ENCODE results near the gene SLC25A34.
A peak's percentile ranks its signal among the peaks of the same experiment; 100 is the strongest.

The SLC25A34 gene

DNA sequence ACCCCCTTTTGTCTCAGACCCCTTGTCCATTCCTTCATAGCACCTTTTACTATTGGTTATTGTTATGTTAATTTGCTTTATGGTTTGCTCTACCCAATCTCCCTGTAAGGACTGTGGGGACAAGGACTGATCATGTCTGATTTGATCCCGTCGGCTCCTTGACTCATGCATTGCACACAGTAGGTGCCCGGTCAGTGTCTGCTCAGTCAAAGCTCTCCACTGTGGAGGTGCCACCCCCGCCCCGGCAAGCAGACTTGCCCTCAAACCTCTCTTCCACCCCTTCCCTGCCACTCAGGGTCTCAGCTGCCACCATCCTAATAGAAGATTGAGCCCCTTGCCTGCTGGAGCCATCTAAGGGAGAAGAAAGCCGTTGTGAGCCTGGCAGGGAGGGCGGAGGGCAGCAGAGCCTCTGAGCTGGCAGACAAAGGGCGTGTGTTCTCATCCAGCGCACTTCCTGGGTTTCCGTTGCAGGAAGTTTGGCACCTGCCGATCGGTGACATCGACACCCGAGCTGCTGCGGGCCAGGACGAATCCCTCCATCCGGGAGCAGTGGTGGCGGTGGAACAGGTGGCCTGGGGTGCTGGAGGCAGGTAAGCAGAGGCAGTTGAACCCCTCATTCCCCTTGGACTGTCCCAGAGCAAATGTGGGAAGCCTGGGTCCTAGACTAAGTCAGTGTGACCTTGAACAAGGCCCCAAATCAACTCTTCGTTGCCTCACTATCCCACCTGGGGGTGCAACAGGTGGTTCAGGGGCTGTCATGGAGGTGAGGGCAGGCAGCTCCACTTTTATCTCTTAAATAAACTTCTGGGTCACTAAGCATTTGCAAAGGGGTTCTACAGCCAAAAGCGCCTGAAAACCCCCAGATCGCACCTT, 20.3 kb downstream of the SLC25A34 start:
- no peak for DNase-seq

DNA sequence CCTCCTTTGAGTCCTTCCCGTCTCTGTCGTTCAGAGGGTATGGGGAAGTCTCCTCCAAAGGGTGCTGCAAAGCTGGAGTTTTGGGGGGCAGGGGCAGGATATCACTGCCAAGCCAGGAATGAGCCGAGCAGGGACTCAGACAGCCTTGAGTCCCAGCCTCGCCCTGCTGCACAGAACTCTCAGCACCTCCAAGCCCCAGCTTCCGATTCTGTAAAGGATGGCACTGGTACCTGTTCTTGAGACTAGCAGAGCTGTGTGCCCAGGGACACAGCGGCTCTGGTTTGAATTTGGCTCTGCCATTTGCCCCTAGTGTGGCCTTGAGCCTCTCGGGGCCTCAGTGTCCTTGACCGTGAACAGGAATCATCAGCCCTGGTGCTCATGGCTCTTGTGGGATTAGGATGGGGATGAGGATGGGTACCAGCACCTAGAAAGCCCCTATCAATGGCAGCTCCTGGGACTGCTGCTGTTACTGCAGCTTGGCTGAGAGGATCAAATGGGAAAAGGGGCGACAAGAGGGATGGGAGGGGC, 21.0 kb downstream of the SLC25A34 start:
- DNase-seq: no peak

DNA sequence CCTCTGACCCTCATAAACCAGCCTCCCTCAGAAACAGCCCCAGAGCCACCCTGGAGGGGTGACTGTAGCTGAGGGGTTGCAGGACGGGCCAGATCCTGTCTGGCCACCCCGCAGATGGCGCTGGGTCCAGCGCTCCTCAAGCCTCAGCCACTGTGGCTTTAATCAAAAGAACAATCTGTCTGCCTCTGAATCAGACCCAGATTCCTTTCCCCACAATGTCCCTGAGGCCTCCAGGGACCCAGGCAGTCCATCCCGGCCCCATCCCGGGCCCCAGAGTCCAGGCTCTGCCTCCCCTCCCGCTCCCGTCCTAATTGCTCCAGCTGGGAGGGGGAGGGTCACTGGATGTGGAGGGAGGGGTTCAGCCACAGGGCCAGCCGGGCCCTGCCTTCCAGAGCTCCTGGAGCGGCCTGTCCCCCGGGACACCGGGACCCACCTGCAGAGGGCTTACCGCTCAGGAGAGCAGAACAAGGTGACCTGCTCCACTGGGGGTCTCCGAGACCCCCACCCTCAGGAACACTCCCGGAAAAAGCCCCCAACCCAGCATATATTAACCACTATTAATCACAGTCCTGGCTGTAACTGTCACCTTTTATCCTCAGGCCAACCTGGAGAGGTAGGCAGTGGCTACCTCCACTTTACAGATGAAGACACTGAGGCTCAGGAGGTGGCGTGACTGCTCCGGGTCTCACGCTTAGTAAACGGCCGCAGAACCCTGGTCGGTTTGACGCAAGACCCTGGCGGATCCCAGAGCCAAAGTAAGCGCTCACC, 21.7 kb downstream of the SLC25A34 start:
- peak; percentile 48 for DNase-seq

DNA sequence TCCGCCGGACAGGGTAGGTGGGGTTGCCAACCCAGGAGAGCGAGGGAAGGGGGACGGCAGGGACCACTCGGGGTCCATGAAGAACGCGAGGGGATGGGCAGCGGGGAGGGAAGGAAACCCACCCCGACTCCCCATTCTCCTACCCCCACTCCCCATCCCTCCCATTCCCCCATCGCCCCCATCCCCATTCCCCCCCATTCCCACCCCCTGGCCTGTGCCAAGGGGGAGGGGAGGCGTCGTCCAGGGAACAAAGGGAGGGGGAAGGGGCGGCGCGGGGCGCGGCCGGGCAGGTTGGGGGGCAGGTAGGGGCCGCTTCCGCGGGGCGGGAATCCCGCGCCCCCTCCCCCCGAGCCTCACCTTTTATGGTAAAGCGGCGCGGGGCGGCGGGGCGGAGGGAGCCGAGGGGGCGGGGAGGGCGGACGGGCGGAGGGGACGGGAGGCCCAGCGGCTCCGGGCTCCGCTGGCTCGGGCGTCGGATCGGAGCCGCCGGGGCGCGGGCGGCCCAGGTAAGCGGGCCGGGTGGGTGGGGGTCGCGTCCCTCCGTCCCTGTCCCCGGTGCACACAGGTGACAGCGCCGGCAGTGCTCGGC, 22.4 kb downstream of the SLC25A34 start, which contains the start of gene FBLIM1:
FBLIM1 (plus strand) TSS at position 453 of the 589 bp plus-strand sequence. CDS start 6,189 bp downstream, outside the sequence.
- peak; percentile 51 for DNase-seq

DNA sequence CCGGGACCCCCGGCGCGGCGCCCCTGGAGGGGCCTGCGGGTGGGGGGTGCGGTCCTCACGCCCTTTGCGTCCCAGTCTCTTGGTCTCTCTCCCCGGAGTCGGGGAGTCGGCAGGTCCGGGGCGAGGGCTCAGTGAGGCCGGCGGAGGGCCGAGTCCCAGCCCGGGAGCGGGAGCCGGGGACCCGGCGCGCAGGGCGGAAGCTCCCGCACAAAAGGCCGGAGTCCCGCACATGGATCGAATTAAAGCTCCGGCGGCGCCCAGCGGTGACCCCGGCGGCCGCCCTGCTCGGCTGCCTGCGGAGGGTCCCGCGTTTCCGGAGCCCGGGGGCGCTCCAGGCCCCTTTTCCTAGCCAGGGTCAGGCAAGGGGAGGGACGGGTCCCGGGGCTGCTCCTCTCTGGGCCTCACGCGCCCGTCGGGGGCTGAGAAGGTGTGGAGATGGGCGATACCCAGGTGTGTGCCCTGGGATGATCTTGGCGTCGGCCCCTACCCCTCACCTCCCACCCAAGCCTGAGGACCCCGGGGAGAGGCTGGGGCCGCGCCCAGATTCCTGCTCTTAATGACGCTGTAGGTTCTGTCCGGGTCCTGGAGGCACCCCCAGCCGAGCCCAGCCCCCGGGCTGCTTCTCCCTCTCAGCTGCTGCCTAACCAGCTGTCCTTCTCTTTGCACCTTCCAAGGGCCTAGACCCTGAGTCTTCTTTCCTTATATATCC, 23.0 kb downstream of the SLC25A34 start:
- DNase-seq: peak; percentile 28

DNA sequence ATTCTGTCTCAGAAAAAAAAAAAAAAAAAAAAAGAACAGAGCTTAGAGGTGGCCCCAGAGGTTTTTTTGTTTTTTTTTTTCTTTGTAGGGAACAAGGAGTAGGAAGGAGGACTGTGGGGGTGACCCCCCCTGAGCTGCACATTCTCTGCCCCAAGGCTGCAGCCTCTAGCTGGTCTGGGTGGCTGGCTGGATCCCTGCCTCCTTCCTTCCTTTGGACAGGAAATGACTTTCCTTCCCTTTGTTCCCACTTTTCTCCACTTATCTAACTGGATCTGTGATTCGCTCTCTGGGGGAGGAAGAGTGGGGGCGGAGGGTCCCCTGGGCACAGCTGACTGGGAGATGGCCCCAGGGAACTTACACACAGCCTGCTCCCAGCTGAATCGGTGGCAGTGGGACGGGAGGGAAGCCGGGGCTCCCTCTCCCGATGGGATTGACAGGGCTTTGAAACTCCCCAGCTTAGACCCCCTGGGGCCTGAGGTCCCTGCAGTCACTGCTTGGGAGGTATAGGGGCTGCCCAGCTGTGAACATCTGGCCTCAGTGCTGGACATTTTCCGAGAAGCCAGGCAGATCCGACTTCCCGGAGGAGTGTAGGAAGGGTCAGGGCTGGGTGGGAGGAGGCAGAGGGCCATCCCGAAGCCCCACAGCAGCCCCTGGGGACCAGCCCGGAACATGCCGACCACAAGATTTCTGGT, 24.6 kb downstream of the SLC25A34 start:
- peak; percentile 77 for DNase-seq

DNA sequence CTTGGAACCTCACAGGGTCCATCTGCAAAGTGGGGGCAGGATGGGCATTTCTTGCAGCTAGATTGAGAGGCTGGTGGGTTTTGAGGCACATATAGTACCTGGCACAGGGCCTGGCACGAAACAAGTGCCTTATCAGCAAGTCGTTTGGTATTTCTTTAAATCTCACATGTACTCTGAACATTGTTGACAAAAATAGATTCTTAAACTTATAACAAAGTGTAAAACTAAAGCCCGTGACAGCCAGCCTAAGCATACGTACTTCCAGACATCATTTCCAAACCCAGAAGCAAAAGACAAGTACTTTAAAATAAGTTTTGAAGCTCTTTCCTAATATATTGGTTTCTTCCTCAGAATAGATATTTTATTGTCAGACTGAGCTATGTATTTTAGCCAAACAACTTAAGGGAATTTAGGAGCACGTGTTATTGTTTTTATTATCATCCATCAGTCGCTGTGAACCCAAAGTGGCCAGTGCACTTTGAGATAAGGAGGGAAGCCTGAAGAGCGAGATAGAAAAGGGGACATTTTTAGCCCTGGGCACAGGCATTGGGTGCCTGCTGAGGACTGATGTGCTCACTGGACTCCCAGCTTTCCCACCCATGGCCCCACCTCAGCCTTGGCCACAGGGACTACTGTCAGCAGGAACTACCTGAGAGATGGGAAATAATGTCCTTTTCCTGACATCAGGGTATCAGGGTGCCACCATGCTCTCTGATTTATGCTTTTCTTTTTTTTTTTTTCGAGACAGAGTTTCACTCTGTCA, 25.5 kb downstream of the SLC25A34 start:
- DNase-seq: no peak

DNA sequence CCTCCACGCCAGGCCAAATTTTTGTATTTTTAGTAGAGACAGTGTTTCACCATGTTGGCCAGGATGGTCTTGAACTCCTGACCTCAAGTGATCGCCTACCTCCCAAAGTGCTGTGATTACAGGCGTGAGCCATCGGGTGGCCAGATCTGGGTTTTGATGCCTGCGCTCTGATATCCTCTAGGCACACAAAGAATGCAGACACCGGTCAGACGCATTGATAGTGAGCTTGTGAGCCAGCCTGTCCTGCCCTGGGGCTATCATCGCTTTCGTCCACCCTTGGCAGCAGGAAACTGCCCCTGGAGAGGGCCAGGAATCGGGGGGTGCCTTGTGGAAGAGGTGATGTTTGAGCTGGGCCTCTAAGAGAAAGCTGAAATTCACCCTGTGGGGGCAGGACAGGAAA, 26.5 kb downstream of the SLC25A34 start:
- DNase-seq: no peak

DNA sequence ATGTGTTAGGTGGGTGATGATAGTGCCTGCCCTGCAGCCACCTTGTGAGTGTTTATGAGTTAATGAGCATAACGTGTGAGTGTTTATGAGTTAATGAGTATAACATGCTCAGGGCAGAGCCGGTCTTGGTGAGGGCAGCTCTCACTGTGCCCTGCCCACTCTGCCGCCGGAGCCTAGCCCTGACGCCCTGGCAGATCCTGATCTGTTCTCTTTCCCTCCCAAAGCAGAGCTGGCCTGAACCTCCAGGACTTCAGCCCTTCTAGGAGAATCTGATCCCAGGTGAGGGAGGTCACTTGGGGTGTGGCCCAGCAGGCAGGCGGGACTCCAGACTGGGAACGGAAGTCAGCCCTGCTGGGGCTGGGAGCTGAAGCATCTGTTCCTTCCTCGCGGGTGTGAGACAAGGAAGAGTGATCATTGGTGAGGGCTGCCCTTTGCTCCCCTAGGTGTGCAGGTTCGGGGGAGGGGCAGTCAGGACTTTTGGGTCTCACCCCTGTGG, 28.3 kb downstream of the SLC25A34 start:
- DNase-seq: no peak

DNA sequence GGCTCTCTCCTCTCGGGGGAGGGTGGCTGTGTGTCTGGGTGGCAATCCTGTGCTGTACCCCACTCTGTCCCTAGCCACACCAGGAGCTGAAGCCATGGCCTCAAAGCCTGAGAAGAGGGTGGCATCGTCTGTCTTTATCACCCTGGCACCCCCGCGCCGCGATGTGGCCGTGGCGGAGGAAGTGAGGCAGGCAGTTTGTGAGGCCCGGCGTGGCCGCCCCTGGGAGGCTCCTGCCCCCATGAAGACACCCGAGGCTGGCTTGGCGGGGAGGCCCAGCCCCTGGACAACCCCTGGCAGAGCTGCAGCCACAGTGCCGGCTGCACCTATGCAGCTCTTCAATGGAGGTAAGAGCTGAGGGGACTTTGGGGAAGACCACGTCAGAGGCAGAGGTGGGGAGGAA, 28.8 kb downstream of the SLC25A34 start:
- no peak for DNase-seq

DNA sequence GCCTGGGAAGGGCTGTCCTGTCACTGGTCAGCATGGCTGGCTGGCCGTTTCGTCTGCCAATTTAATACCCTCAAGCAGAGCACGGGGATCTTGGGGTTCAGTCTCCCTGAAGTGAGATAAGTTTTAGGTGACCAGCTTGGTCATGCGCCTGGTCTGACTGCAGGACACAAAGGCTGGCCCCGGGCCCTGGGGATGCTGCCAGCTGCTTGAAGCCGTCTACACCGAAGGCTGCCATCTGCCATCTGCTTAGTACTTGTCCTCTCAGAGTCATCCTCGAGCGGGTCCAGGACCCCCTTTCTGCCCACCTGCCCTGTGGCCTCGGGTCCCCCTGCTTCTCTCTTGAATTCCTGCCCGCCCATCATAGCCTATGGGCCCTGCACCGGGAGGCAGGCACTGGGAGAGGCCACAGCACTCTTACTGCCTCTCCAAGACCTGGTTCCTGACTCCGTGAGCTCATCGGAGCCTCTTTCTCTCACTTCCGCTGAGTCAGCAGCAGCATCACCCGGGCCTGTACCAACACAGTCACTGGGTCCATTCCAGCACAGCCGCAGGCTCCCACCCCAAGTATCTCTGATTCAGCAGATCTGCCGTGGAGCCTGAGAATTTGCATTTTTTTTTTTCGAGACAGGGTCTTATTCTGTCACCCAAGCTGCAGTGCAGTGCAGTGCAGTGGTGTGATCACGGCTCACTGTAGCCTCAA, 29.6 kb downstream of the SLC25A34 start:
- peak; percentile 32 for DNase-seq

DNA sequence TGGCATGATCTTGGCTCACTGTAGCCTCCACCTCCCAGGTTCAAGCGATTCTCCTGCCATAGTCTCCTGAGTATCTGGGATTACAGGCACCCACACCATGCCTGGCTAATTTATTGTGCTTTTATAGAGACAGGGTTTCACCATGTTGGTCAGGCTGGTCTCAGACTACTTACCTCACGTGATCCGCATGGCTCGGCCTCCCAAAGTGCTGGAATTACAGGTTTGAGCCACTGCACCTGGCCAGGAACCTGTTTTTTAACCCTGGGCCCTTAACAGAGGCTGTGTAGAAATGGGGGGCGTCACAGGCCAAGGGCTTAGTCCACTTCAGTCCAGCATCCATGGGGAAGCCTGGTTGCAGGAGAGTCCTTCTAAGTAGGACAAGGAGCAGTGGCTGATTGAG, 31.9 kb downstream of the SLC25A34 start:
- DNase-seq: no peak

DNA sequence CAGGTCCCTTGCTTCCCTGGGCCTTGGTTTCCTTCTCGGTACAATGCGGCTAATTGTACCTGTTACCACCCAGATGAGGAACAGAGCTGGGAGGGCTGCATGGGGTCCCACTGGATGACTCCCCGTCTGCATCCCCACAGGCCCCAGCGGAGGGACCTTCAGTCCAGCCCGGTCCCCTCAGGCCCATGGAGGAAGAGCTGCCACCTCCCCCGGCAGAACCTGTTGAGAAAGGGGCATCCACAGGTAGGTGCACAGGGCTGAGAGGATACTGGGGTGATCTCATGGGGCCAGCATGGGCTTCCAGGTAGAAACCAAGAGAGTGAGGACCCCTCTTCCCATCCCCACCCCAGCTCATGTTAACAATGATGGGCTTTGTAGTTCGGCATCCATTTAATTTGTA, 32.3 kb downstream of the SLC25A34 start:
- DNase-seq: no peak

DNA sequence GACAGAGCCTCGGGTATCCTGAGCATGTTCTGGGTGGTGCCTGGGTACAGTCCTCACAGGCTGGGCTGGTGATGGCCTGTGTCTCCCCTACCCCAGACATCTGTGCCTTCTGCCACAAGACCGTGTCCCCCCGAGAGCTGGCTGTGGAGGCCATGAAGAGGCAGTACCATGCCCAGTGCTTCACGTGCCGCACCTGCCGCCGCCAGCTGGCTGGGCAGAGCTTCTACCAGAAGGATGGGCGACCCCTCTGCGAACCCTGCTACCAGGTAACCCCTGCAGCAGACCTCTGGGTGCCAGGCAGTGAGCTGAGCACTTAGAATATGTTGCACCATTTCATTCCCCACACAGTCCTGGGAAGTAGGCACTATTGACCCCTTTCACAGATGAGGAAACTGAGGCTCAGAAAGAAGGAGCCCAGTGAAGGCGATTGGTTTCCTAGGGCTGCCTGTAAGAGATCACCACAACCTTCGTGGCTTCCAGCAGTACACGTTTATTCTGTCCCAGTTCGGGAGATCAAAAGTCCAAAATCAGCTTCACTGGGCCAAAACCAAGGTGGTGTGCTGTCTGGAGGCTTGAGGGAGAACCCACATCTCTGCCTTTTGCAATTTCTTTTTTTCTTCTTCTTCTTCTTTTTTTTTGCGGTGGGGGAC, 34.4 kb downstream of the SLC25A34 start:
- DNase-seq: no peak

DNA sequence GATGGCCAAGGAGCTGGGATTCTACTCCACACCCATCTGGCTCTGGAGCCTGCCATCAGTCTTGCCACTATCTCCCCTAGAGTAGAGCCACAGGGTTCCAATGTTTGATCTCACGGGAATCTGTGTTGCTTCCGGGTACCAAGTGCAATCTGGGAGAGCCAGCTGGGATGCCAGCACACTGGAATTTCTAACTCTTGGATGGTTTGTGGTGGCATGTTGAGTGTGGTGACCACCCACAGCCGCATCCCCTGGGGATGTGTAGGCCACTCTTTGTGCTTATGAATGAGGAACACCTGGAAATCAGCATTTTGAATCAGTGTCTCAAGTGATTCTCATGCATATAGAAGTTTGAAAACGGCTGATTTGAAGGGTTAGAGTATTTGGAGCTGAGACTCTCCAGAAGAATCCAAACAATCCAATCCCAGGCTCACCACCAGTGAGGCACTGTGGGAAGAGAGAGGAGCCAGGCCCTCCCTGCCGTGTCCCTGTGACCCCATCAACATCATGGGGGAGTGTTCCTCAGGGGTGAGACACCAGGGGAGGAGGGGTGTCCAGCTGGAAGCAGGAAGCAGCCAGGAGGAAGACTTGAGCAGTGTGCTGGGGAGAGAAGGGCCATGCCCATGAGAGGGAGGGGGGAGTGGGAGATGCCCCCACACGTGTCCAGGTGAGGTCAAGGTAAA, 35.9 kb downstream of the SLC25A34 start:
- DNase-seq: no peak

DNA sequence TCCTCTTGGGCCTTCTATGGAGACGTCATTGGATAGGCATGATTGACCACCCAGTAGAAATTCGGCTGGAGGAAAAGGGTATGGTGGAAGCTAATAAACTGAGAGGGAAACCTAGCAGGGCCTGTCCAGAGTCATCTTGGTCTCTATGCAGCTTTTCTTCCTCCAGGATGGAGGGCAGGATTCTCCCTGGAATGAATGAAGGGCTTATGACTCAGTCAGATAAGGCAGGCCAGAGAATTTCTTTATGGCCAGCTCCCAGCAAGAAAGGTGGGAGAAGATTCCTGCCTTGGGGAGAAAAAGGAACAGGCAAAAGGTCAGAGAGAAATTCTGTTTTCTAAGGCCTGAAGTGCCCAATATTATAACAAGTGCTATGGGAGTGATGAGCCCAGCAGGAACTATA, 39.6 kb downstream of the SLC25A34 start:
- no peak for DNase-seq

DNA sequence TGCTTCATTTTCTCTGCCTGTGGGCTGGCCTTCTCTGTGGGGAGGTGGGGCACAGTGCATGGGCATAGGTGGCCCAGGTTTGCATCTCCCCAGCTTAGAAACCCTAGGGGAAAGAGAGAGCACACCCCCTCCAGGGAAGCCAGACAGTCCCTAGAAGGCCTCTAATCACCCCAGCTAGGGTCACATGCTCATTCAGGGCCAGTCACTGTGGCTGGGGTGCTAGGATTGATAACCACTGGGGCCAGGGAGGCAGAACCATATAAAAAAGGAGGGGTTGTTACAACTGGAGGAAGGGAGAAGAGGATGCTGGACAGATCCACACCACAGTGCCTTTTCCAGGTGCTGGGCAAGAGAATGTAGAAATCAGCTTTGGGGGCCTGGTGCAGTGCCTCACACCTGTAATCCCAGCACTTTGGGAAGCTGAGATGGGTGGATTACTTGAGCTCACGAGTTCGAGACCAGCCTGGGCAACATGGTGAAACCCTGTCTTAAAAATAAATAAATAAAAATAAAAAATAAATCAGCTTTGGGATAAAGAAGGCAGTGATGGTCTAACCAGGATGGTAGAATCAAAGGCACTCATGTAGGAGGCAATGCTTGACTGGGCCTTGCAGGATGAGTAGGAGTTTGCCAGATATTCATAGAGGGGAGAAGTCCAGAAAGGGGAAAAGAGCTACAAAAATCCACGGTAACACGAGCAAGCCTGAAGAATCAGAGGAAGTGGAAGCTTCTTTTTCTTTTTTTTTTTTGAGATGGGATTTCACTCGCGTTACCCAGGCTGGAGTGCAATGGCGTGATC, 42.0 kb downstream of the SLC25A34 start:
- no peak for DNase-seq

DNA sequence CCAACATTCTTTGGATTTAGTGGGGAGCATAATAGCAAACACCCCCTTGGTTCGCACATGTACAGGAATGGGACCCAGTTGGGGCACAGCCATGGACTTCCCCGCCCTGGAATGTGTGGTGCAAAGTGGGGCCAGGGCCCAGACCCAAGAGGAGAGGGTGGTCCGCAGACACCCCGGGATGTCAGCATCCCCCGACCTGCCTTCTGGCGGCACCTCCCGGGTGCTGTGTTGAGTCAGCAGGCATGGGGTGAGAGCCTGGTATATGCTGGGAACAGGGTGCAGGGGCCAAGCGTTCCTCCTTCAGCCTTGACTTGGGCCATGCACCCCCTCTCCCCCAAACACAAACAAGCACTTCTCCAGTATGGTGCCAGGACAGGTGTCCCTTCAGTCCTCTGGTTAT, 49.6 kb downstream of the SLC25A34 start:
- no peak for DNase-seq
